SK-N-SH treated with all-trans-retinoic acid at 6 μM for 48 hours (cell line): ENCODE data around the gene RLN2.

ENCODE experiments used
- ATAC-seq: fragments of 200-7000 bp; cut with Tn5 transposase; 3 replicates; pipeline ENCODE4 v1.9.1; 2020; ENCODE audit warnings: mild to moderate bottlenecking, moderate library complexity
- ARNTL ChIP-seq: fragments of 450-650 bp; formaldehyde crosslinking; IDR thresholded peaks from 2 replicates; pipeline ENCODE4 v1.5.0; 2020; ENCODE audit warnings: low read depth, mild to moderate bottlenecking, moderate library complexity, borderline replicate concordance
- BACH2 ChIP-seq: fragments of 250-450 bp; sonication (Bioruptor Pico); IDR thresholded peaks from 2 replicates; pipeline ENCODE4 v1.9.0; 2021; ENCODE audit warnings: mild to moderate bottlenecking, borderline replicate concordance
- CSRNP3 ChIP-seq: fragments of 250-450 bp; sonication (Bioruptor Pico); IDR thresholded peaks from 2 replicates; pipeline ENCODE4 v1.5.1; 2021; ENCODE audit warnings: mild to moderate bottlenecking, moderate library complexity
- ESRRG ChIP-seq: fragments of 250-450 bp; sonication (Bioruptor Pico); IDR thresholded peaks from 2 replicates; pipeline ENCODE4 v1.6.1; 2021; ENCODE audit warnings: mild to moderate bottlenecking
- GLIS3 ChIP-seq: fragments of 250-450 bp; sonication (Bioruptor Pico); IDR thresholded peaks from 2 replicates; pipeline ENCODE4 v1.5.0; 2020; ENCODE audit warnings: mild to moderate bottlenecking, moderate library complexity
- ISL1 ChIP-seq: fragments of 250-450 bp; sonication (Bioruptor Pico); IDR thresholded peaks from 2 replicates; pipeline ENCODE4 v2.1.2; 2022; ENCODE audit warnings: mild to moderate bottlenecking, moderate library complexity
- OSR1 ChIP-seq: fragments of 250-450 bp; sonication (Bioruptor Pico); IDR thresholded peaks from 2 replicates; pipeline ENCODE4 v1.8.0; 2022; ENCODE audit warnings: moderate library complexity, mild to moderate bottlenecking, inconsistent platforms
- POU6F1 ChIP-seq: fragments of 250-450 bp; sonication (Bioruptor Pico); IDR thresholded peaks from 2 replicates; pipeline ENCODE4 v1.8.0; 2021; ENCODE audit warnings: low read depth, mild to moderate bottlenecking, moderate library complexity, borderline replicate concordance
- RARB ChIP-seq: fragments of 250-450 bp; sonication (Bioruptor Pico); IDR thresholded peaks from 2 replicates; pipeline ENCODE4 v1.8.0; 2021; ENCODE audit warnings: mild to moderate bottlenecking, moderate library complexity
- SNAI2 ChIP-seq: fragments of 250-450 bp; sonication (Bioruptor Pico); IDR thresholded peaks from 2 replicates; pipeline ENCODE4 v1.5.0; 2020; ENCODE audit warnings: mild to moderate bottlenecking, moderate library complexity
- TOX ChIP-seq: fragments of 250-450 bp; sonication (Bioruptor Pico); IDR thresholded peaks from 2 replicates; pipeline ENCODE4 v1.8.0; 2021; ENCODE audit warnings: mild to moderate bottlenecking, moderate library complexity, borderline replicate concordance
- ZC3H10 ChIP-seq: fragments of 250-450 bp; sonication (Bioruptor Pico); IDR thresholded peaks from 2 replicates; pipeline ENCODE4 v1.5.1; 2021; ENCODE audit warnings: mild to moderate bottlenecking, moderate library complexity
- ZFP3 ChIP-seq: fragments of 250-450 bp; sonication (Bioruptor Pico); IDR thresholded peaks from 2 replicates; pipeline ENCODE4 v1.5.0; 2020; ENCODE audit warnings: mild to moderate bottlenecking, moderate library complexity
- ZFP30 ChIP-seq: fragments of 450-650 bp; formaldehyde crosslinking; IDR thresholded peaks from 2 replicates; pipeline ENCODE4 v1.5.0; 2022; ENCODE audit warnings: mild to moderate bottlenecking, moderate library complexity
- ZNF565 ChIP-seq: fragments of 450-650 bp; formaldehyde crosslinking; conservative IDR thresholded peaks from 2 replicates; pipeline ENCODE4 v1.5.0; 2020; ENCODE audit warnings: low read depth, mild to moderate bottlenecking, moderate library complexity
- ZNF70 ChIP-seq: fragments of 450-650 bp; formaldehyde crosslinking; IDR thresholded peaks from 2 replicates; pipeline ENCODE4 v1.5.0; 2020; ENCODE audit warnings: mild to moderate bottlenecking, moderate library complexity
- ZNF8 ChIP-seq: fragments of 450-650 bp; formaldehyde crosslinking; IDR thresholded peaks from 2 replicates; pipeline ENCODE4 v1.5.0; 2020; ENCODE audit warnings: mild to moderate bottlenecking, moderate library complexity
- TF ChIP-seq, protein P1 (sequence below): fragments of 250-450 bp; sonication (Bioruptor Pico); IDR thresholded peaks from 2 replicates; pipeline ENCODE4 v1.5.0; 2020; ENCODE audit warnings: mild to moderate bottlenecking, moderate library complexity
- TF ChIP-seq, protein P2 (sequence below): fragments of 250-450 bp; sonication (Bioruptor Pico); IDR thresholded peaks from 2 replicates; pipeline ENCODE4 v1.8.0; 2020; ENCODE audit warnings: mild to moderate bottlenecking, moderate library complexity, borderline replicate concordance
- TF ChIP-seq, protein P3 (sequence below): fragments of 250-450 bp; sonication (Bioruptor Pico); IDR thresholded peaks from 2 replicates; pipeline ENCODE4 v1.5.1; 2020; ENCODE audit warnings: low read depth, mild to moderate bottlenecking, moderate library complexity

The RLN2 gene

GRCh38 chr9:5265939-5266338, 38.6 kb downstream of the RLN2 start:
- ATAC-seq = no peak

GRCh38 chr9:5264219-5264595, 40.3 kb downstream of the RLN2 start:
- ATAC-seq = no peak
- TF ChIP-seq ZNF70 (CRISPR knock-in tag) (no peak), POU6F1 (CRISPR knock-in tag) (no peak), RARB (CRISPR knock-in tag) (no peak), ESRRG (CRISPR knock-in tag) (no peak), ISL1 (no peak), ZFP3 (no peak), ZC3H10 (CRISPR knock-in tag) (no peak), ARNTL (CRISPR knock-in tag) (no peak), ZNF8 (no peak), SNAI2 (CRISPR knock-in tag) (no peak), ZNF565 (CRISPR knock-in tag) (no peak), CSRNP3 (no peak), GLIS3 (CRISPR knock-in tag) (no peak), ZFP30 (CRISPR knock-in tag) (no peak), OSR1 (no peak)
- TF ChIP-seq, protein P1, sequence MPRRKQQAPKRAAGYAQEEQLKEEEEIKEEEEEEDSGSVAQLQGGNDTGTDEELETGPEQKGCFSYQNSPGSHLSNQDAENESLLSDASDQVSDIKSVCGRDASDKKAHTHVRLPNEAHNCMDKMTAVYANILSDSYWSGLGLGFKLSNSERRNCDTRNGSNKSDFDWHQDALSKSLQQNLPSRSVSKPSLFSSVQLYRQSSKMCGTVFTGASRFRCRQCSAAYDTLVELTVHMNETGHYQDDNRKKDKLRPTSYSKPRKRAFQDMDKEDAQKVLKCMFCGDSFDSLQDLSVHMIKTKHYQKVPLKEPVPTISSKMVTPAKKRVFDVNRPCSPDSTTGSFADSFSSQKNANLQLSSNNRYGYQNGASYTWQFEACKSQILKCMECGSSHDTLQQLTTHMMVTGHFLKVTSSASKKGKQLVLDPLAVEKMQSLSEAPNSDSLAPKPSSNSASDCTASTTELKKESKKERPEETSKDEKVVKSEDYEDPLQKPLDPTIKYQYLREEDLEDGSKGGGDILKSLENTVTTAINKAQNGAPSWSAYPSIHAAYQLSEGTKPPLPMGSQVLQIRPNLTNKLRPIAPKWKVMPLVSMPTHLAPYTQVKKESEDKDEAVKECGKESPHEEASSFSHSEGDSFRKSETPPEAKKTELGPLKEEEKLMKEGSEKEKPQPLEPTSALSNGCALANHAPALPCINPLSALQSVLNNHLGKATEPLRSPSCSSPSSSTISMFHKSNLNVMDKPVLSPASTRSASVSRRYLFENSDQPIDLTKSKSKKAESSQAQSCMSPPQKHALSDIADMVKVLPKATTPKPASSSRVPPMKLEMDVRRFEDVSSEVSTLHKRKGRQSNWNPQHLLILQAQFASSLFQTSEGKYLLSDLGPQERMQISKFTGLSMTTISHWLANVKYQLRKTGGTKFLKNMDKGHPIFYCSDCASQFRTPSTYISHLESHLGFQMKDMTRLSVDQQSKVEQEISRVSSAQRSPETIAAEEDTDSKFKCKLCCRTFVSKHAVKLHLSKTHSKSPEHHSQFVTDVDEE (CRISPR knock-in tag) = no peak
- TF ChIP-seq, protein P2, sequence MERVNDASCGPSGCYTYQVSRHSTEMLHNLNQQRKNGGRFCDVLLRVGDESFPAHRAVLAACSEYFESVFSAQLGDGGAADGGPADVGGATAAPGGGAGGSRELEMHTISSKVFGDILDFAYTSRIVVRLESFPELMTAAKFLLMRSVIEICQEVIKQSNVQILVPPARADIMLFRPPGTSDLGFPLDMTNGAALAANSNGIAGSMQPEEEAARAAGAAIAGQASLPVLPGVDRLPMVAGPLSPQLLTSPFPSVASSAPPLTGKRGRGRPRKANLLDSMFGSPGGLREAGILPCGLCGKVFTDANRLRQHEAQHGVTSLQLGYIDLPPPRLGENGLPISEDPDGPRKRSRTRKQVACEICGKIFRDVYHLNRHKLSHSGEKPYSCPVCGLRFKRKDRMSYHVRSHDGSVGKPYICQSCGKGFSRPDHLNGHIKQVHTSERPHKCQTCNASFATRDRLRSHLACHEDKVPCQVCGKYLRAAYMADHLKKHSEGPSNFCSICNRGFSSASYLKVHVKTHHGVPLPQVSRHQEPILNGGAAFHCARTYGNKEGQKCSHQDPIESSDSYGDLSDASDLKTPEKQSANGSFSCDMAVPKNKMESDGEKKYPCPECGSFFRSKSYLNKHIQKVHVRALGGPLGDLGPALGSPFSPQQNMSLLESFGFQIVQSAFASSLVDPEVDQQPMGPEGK (CRISPR knock-in tag) = no peak

More at GRCh38 chr9:5265939-5266338, 38.6 kb downstream of the RLN2 start:
- TF ChIP-seq ZNF70 (CRISPR knock-in tag) (no peak), ZFP3 (no peak), CSRNP3 (no peak), OSR1 (no peak), TOX (no peak), BACH2 (CRISPR knock-in tag) (no peak)
- TF ChIP-seq, protein P2 (CRISPR knock-in tag) = no peak
- TF ChIP-seq, protein P3, sequence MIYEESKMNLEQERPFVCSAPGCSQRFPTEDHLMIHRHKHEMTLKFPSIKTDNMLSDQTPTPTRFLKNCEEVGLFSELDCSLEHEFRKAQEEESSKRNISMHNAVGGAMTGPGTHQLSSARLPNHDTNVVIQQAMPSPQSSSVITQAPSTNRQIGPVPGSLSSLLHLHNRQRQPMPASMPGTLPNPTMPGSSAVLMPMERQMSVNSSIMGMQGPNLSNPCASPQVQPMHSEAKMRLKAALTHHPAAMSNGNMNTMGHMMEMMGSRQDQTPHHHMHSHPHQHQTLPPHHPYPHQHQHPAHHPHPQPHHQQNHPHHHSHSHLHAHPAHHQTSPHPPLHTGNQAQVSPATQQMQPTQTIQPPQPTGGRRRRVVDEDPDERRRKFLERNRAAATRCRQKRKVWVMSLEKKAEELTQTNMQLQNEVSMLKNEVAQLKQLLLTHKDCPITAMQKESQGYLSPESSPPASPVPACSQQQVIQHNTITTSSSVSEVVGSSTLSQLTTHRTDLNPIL (CRISPR knock-in tag) = no peak
- TF ChIP-seq, all 23 proteins: peak for 0
